Hematopoietic multipotent progenitor cell treated with erythropoietin and hydrocortisone succinate and interleukin-3 and kit ligand, for 4 days (in vitro differentiated cells): ENCODE measurements around the gene TRIM65.

Experiments
- DNase-seq: peaks from one replicate; pipeline ENCODE4 v3.0.0-alpha.2; 2015

Gene TRIM65

GRCh38 chr17:75895370-75896155, 1.2 kb downstream of the TRIM65 start:
- peak; percentile 68 for DNase-seq

GRCh38 chr17:75894049-75894733, 2.6 kb downstream of the TRIM65 start:
- DNase-seq = no peak

GRCh38 chr17:75893305-75894048, 3.3 kb downstream of the TRIM65 start:
- DNase-seq = no peak

- no peak for DNase-seq
Measured at GRCh38 chr17:75892556-75893224, 4.1 kb downstream of the TRIM65 start.

GRCh38 chr17:75891605-75892555, 4.9 kb downstream of the TRIM65 start:
- no peak for DNase-seq

- no peak for DNase-seq
Measured at GRCh38 chr17:75891022-75891604, 5.6 kb downstream of the TRIM65 start.

GRCh38 chr17:75889454-75889853, 7.3 kb downstream of the TRIM65 start:
- DNase-seq = peak; percentile 52

- DNase-seq = no peak
Measured at GRCh38 chr17:75888484-75888883, 8.3 kb downstream of the TRIM65 start.

GRCh38 chr17:75885860-75886259, 10.9 kb downstream of the TRIM65 start:
- DNase-seq = peak; percentile 49

GRCh38 chr17:75885431-75885830, 11.3 kb downstream of the TRIM65 start:
- DNase-seq = no peak

- no peak for DNase-seq
Measured at GRCh38 chr17:75881678-75882454, 14.9 kb downstream of the TRIM65 start.

- DNase-seq = no peak
Measured at GRCh38 chr17:75880266-75880665, 16.5 kb downstream of the TRIM65 start.

GRCh38 chr17:75878174-75878998, 18.4 kb downstream of the TRIM65 start, which contains the start of gene TRIM47:
TRIM47 (minus strand) TSS chr17:75878581; CDS start chr17:75878548, 33 bp downstream.
- DNase-seq = peak; percentile 67

- peak; percentile 87 for DNase-seq
Measured at GRCh38 chr17:75877752-75878173, 19.0 kb downstream of the TRIM65 start.

GRCh38 chr17:75876938-75877751, 19.6 kb downstream of the TRIM65 start:
- DNase-seq = peak; percentile 43

GRCh38 chr17:75876190-75876937, 20.4 kb downstream of the TRIM65 start:
- DNase-seq = peak; percentile 68

GRCh38 chr17:75875940-75876189, 20.9 kb downstream of the TRIM65 start:
- DNase-seq = peak; percentile 47
